ENCODE measurements around the gene IL37.

IL37 gene

DNA sequence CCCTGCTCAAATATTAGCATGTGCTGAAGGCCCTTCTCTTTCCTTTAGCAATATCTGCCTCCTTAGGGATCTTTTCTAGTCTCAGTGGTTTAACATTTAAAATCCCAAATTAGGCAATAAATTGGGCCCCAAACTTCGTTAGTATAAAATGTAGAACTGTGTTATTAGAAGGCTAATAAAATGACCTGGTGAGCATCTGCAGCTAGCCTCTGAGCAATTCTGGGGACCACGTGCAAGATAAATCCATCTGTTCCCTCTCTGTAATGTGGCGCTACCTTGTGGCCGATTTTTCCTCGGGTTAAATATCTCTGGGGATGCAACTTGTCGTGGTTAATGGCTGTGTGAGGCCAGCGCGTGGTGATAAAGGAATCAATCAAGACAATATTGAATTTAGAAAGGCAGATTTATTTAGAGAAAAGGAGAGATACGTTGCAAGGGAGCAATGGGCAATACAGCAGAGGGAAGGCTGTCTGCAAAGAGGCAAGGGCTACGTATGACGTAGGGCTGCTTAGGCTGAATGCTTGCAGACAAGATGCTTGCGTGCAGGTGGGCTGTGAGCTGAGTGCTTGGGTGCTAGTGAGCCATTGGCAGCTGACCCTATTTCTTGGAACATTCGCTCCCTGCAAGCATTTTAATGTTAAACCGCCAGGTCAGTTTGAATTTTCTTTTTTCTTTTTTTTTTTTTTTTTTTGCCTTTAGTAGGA, 48.3 kb downstream of the IL37 start:
- no peaks in the 10 kb centered on the region for H3K9me3 ChIP-seq (ENCODE audit: control insufficient read depth, insufficient read depth, low read depth, low read length)
- no peak overlapping the region for H3K4me3 ChIP-seq (ENCODE audit: low read depth, low read length)
- H3K36me3 ChIP-seq (ENCODE audit: control insufficient read depth in 2 of 2, insufficient read depth in 1 of 2, low read length in 2 of 2): no peaks in the 10 kb centered on the region
- ChIA-PET POLR2A (no interaction called here), CTCF (interaction anchor here (0.6 to 4.8 kb wide), 32 partner anchors 8 to 431 kb away, joined by 3 to 48 read pairs (median 4); partner anchors contain the start of gene IL36G)
- H3K27ac ChIP-seq (ENCODE audit: extremely low read depth, low read depth, low read length): no peak overlapping the region
- no peaks in the 10 kb centered on the region for H3K4me1 ChIP-seq (ENCODE audit: control insufficient read depth, insufficient read depth, low read length)
- no peak for TF ChIP-seq GLI4 (tag by site-specific recombination; IDR thresholded peaks at IDR 0.05)
- TF ChIP-seq, protein P1, sequence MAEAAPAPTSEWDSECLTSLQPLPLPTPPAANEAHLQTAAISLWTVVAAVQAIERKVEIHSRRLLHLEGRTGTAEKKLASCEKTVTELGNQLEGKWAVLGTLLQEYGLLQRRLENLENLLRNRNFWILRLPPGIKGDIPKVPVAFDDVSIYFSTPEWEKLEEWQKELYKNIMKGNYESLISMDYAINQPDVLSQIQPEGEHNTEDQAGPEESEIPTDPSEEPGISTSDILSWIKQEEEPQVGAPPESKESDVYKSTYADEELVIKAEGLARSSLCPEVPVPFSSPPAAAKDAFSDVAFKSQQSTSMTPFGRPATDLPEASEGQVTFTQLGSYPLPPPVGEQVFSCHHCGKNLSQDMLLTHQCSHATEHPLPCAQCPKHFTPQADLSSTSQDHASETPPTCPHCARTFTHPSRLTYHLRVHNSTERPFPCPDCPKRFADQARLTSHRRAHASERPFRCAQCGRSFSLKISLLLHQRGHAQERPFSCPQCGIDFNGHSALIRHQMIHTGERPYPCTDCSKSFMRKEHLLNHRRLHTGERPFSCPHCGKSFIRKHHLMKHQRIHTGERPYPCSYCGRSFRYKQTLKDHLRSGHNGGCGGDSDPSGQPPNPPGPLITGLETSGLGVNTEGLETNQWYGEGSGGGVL (tag by site-specific recombination; IDR thresholded peaks at IDR 0.05): no peak
- TF ChIP-seq, protein P2, sequence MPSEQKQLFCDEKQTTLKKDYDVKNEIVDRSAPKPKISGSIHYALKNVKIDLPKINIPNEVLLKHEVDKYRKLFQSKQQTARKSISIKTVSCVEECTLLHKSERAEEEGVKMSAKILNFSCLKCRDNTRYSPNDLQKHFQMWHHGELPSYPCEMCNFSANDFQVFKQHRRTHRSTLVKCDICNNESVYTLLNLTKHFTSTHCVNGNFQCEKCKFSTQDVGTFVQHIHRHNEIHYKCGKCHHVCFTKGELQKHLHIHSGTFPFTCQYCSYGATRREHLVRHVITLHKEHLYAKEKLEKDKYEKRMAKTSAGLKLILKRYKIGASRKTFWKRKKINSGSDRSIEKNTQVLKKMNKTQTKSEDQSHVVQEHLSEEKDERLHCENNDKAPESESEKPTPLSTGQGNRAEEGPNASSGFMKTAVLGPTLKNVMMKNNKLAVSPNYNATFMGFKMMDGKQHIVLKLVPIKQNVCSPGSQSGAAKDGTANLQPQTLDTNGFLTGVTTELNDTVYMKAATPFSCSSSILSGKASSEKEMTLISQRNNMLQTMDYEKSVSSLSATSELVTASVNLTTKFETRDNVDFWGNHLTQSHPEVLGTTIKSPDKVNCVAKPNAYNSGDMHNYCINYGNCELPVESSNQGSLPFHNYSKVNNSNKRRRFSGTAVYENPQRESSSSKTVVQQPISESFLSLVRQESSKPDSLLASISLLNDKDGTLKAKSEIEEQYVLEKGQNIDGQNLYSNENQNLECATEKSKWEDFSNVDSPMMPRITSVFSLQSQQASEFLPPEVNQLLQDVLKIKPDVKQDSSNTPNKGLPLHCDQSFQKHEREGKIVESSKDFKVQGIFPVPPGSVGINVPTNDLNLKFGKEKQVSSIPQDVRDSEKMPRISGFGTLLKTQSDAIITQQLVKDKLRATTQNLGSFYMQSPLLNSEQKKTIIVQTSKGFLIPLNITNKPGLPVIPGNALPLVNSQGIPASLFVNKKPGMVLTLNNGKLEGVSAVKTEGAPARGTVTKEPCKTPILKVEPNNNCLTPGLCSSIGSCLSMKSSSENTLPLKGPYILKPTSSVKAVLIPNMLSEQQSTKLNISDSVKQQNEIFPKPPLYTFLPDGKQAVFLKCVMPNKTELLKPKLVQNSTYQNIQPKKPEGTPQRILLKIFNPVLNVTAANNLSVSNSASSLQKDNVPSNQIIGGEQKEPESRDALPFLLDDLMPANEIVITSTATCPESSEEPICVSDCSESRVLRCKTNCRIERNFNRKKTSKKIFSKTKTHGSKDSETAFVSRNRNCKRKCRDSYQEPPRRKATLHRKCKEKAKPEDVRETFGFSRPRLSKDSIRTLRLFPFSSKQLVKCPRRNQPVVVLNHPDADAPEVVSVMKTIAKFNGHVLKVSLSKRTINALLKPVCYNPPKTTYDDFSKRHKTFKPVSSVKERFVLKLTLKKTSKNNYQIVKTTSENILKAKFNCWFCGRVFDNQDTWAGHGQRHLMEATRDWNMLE (tag by site-specific recombination; conservative IDR thresholded peaks at IDR 0.05; ENCODE audit: low read depth): no peak
- TF ChIP-seq ZNF621 (tag by site-specific recombination; IDR thresholded peaks at IDR 0.05): no peak
- TF ChIP-seq, protein P3, sequence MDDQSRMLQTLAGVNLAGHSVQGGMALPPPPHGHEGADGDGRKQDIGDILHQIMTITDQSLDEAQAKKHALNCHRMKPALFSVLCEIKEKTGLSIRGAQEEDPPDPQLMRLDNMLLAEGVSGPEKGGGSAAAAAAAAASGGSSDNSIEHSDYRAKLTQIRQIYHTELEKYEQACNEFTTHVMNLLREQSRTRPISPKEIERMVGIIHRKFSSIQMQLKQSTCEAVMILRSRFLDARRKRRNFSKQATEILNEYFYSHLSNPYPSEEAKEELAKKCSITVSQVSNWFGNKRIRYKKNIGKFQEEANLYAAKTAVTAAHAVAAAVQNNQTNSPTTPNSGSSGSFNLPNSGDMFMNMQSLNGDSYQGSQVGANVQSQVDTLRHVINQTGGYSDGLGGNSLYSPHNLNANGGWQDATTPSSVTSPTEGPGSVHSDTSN (CRISPR knock-in tag; IDR thresholded peaks at IDR 0.05): no peak
- no peak for TF ChIP-seq ZNF768 (tag by site-specific recombination; IDR thresholded peaks at IDR 0.05)
- no peak for TF ChIP-seq BCL11B (tag by site-specific recombination; IDR thresholded peaks at IDR 0.05; ENCODE audit: low read depth)
- no peak for TF ChIP-seq ZNF785 (tag by site-specific recombination; IDR thresholded peaks at IDR 0.05)
- no peak for TF ChIP-seq GLI2 (tag by site-specific recombination; IDR thresholded peaks at IDR 0.05; ENCODE audit: borderline replicate concordance, low read depth)
- TF ChIP-seq ZNF350 (tag by site-specific recombination; IDR thresholded peaks at IDR 0.05): no peak
- no peak for TF ChIP-seq ZFP41 (tag by site-specific recombination; IDR thresholded peaks at IDR 0.05; ENCODE audit: borderline replicate concordance)
- TF ChIP-seq, protein P4, sequence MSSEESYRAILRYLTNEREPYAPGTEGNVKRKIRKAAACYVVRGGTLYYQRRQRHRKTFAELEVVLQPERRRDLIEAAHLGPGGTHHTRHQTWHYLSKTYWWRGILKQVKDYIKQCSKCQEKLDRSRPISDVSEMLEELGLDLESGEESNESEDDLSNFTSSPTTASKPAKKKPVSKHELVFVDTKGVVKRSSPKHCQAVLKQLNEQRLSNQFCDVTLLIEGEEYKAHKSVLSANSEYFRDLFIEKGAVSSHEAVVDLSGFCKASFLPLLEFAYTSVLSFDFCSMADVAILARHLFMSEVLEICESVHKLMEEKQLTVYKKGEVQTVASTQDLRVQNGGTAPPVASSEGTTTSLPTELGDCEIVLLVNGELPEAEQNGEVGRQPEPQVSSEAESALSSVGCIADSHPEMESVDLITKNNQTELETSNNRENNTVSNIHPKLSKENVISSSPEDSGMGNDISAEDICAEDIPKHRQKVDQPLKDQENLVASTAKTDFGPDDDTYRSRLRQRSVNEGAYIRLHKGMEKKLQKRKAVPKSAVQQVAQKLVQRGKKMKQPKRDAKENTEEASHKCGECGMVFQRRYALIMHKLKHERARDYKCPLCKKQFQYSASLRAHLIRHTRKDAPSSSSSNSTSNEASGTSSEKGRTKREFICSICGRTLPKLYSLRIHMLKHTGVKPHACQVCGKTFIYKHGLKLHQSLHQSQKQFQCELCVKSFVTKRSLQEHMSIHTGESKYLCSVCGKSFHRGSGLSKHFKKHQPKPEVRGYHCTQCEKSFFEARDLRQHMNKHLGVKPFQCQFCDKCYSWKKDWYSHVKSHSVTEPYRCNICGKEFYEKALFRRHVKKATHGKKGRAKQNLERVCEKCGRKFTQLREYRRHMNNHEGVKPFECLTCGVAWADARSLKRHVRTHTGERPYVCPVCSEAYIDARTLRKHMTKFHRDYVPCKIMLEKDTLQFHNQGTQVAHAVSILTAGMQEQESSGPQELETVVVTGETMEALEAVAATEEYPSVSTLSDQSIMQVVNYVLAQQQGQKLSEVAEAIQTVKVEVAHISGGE (tag by site-specific recombination; conservative IDR thresholded peaks at IDR 0.05; ENCODE audit: low read depth): no peak
- no peak for TF ChIP-seq ZNF626 (tag by site-specific recombination; IDR thresholded peaks at IDR 0.05)
- no peak for TF ChIP-seq ZNF24 (tag by site-specific recombination; IDR thresholded peaks at IDR 0.05)
- TF ChIP-seq ZNF416 (tag by site-specific recombination; IDR thresholded peaks at IDR 0.05): no peak
